HG02943 (cell line): ENCODE measurements around the gene TCF23.
"Not testable (repeated sequence)": the region's sequence is repeated elsewhere in the genome, so short reads cannot be mapped to it uniquely, and the experiment has no call there.

Experiments used
- ATAC-seq: cut with Tn5 transposase; IDR thresholded peaks from one replicate; pipeline ENCODE4 v1.9.1; 2021; ENCODE audit warnings: mild to moderate bottlenecking, low read depth, moderate library complexity; ENCODE audit not compliant: unreplicated experiment

Gene TCF23

GRCh38 chr2:27184115-27184514 is 35.3 kb downstream of the TCF23 start:
- no peak for ATAC-seq

GRCh38 chr2:27185331-27186026 is 36.7 kb downstream of the TCF23 start:
- no peak for ATAC-seq

GRCh38 chr2:27186613-27187345 is 38.0 kb downstream of the TCF23 start:
- ATAC-seq: no peak

- ATAC-seq: no peak
Measured at GRCh38 chr2:27189989-27190388, 41.2 kb downstream of the TCF23 start.

GRCh38 chr2:27191070-27191829 is 42.4 kb downstream of the TCF23 start:
- no peak for ATAC-seq

- ATAC-seq: no peak
Measured at GRCh38 chr2:27194538-27195354, 45.9 kb downstream of the TCF23 start.

- not testable (repeated sequence) for ATAC-seq
Measured at GRCh38 chr2:27195799-27196198, 47.0 kb downstream of the TCF23 start.

GRCh38 chr2:27198068-27198467 is 49.3 kb downstream of the TCF23 start:
- ATAC-seq: not testable (repeated sequence)

GRCh38 chr2:27198627-27199026 is 49.8 kb downstream of the TCF23 start:
- ATAC-seq: no peak

- no peak for ATAC-seq
Measured at GRCh38 chr2:27199241-27199640, 50.4 kb downstream of the TCF23 start.

- no peak for ATAC-seq
Measured at GRCh38 chr2:27201675-27202074, 52.9 kb downstream of the TCF23 start.

GRCh38 chr2:27202854-27203253 is 54.0 kb downstream of the TCF23 start:
- no peak for ATAC-seq

- ATAC-seq: no peak
Measured at GRCh38 chr2:27203741-27204140, 54.9 kb downstream of the TCF23 start.

- ATAC-seq: no peak
Measured at GRCh38 chr2:27204566-27204965, 55.8 kb downstream of the TCF23 start.

- ATAC-seq: no peak
Measured at GRCh38 chr2:27205206-27205605, 56.4 kb downstream of the TCF23 start.

GRCh38 chr2:27206346-27206745 is 57.5 kb downstream of the TCF23 start:
- ATAC-seq: no peak
